WTC11 (cell line): ENCODE data around the gene VSIG2. TPM values are rescaled to one million over a fixed set of nuclear protein-coding genes. Genes with fewer than 3 reads are reported as not detected.

Experiments used
- ATAC-seq: fragments of 200-7000 bp; cut with Tn5 transposase; 2 replicates; pipeline ENCODE4 v1.10.0; 2021; ENCODE audit warnings: mild to moderate bottlenecking, moderate library complexity
- CTCF ChIA-PET: fragments of 300-600 bp; sonication (Branson Sonifier 250); formaldehyde crosslinking; loops from one replicate; lab custom pipeline; 2021; ENCODE audit warnings: antibody characterized with exemption; lab: Charles Lee
- POLR2A ChIA-PET: fragments of 350-600 bp; sonication (Branson Sonifier 250); formaldehyde crosslinking; loops from one replicate; lab custom pipeline; 2021; ENCODE audit warnings: antibody characterized with exemption; lab: Charles Lee
- DNase-seq: peaks from one replicate; pipeline ENCODE4 v3.0.0; 2021; ENCODE audit warnings: low spot score
- H3K27ac Mint-ChIP-seq: 2 replicates; pipeline ENCODE4 v1.8.0; 2021; ENCODE audit warnings: mixed read lengths
- H3K27me3 Mint-ChIP-seq: 2 replicates; pipeline ENCODE4 v1.8.0; 2021; ENCODE audit warnings: low read depth, mild to moderate bottlenecking, moderate library complexity, mixed read lengths
- H3K36me3 Mint-ChIP-seq: 2 replicates; pipeline ENCODE4 v1.8.0; 2021; ENCODE audit warnings: mixed read lengths
- H3K4me1 Mint-ChIP-seq: 2 replicates; pipeline ENCODE4 v1.8.0; 2022; ENCODE audit warnings: mixed read lengths
- H3K4me3 Mint-ChIP-seq: 2 replicates; pipeline ENCODE4 v1.8.0; 2021; ENCODE audit warnings: mild to moderate bottlenecking, moderate library complexity, mixed read lengths
- H3K9me3 Mint-ChIP-seq: 2 replicates; pipeline ENCODE4 v1.8.0; 2021; ENCODE audit warnings: mixed read lengths
- ARID4B ChIP-seq: sonication (generic); formaldehyde crosslinking; IDR thresholded peaks from 2 replicates; pipeline ENCODE4 v1.8.0; 2023; ENCODE audit warnings: missing genetic modification reagents, mild to moderate bottlenecking, borderline replicate concordance
- E2F5 ChIP-seq: sonication (generic); formaldehyde crosslinking; IDR thresholded peaks from 2 replicates; pipeline ENCODE4 v1.8.1; 2022; ENCODE audit warnings: mild to moderate bottlenecking, moderate library complexity, missing genetic modification reagents
- ERG ChIP-seq: fragments of 250-450 bp; sonication (Bioruptor Pico); IDR thresholded peaks from 2 replicates; pipeline ENCODE4 v1.8.0; 2021; ENCODE audit warnings: mild to moderate bottlenecking
- FOXJ3 ChIP-seq: sonication (generic); formaldehyde crosslinking; IDR thresholded peaks from 2 replicates; pipeline ENCODE4 v1.9.0; 2021; ENCODE audit warnings: missing genetic modification reagents, mild to moderate bottlenecking, borderline replicate concordance
- GRHL2 ChIP-seq: fragments of 250-450 bp; sonication (Bioruptor Pico); IDR thresholded peaks from 2 replicates; pipeline ENCODE4 v1.8.0; 2022; ENCODE audit warnings: mild to moderate bottlenecking, moderate library complexity; ENCODE audit not compliant: insufficient replicate concordance, severe bottlenecking
- MYBL2 ChIP-seq: sonication (generic); formaldehyde crosslinking; IDR thresholded peaks from 2 replicates; pipeline ENCODE4 v1.8.1; 2023; ENCODE audit warnings: mild to moderate bottlenecking, moderate library complexity, missing genetic modification reagents
- NR3C1 ChIP-seq: sonication (generic); formaldehyde crosslinking; conservative IDR thresholded peaks from 2 replicates; pipeline ENCODE4 v1.8.1; 2023; ENCODE audit warnings: low read depth, mild to moderate bottlenecking, missing genetic modification reagents
- SMAD3 ChIP-seq: sonication (generic); formaldehyde crosslinking; IDR thresholded peaks from 2 replicates; pipeline ENCODE4 v1.8.0; 2022; ENCODE audit warnings: missing genetic modification reagents, mild to moderate bottlenecking, borderline replicate concordance
- SMAD4 ChIP-seq: sonication (generic); formaldehyde crosslinking; IDR thresholded peaks from 2 replicates; pipeline ENCODE4 v1.8.0; 2022; ENCODE audit warnings: mild to moderate bottlenecking, missing genetic modification reagents
- ZMAT4 ChIP-seq: fragments of 250-450 bp; sonication (Bioruptor Pico); IDR thresholded peaks from 2 replicates; pipeline ENCODE4 v1.9.0; 2021; ENCODE audit warnings: mild to moderate bottlenecking
- ZNF425 ChIP-seq: fragments of 250-450 bp; sonication (Bioruptor Pico); conservative IDR thresholded peaks from 2 replicates; pipeline ENCODE4 v1.9.0; 2021; ENCODE audit warnings: mild to moderate bottlenecking
- total RNA-seq: library from RNA; stranded (reverse); gene quantifications from 3 replicates; pipeline ENCODE4 v1.2.3, GENCODE V29; 2021
- TF ChIP-seq, protein P1 (sequence below): sonication (generic); formaldehyde crosslinking; IDR thresholded peaks from 2 replicates; pipeline ENCODE4 v1.8.0; 2022; ENCODE audit warnings: missing genetic modification reagents
- TF ChIP-seq, protein P2 (sequence below): sonication (generic); formaldehyde crosslinking; conservative IDR thresholded peaks from 2 replicates; pipeline ENCODE4 v1.8.1; 2023; ENCODE audit warnings: mild to moderate bottlenecking, low read depth, missing genetic modification reagents, moderate library complexity
- TF ChIP-seq, protein P3 (sequence below): sonication (generic); formaldehyde crosslinking; IDR thresholded peaks from 2 replicates; pipeline ENCODE4 v1.8.0; 2022; ENCODE audit warnings: mild to moderate bottlenecking, missing genetic modification reagents
- TF ChIP-seq, protein P4 (sequence below): sonication (generic); formaldehyde crosslinking; IDR thresholded peaks from 2 replicates; pipeline ENCODE4 v1.8.1; 2022; ENCODE audit warnings: mild to moderate bottlenecking, missing genetic modification reagents, moderate library complexity, borderline replicate concordance

The VSIG2 gene
- total RNA-seq, 1 experiment from 2014 or later = 0.79 TPM

GRCh38 chr11:124716591-124716990 is 35.5 kb downstream of the VSIG2 start:
- DNase-seq (no peak), ATAC-seq (no peak)
- ChIA-PET POLR2A (no interaction called here), CTCF (interaction anchor here (0.6 to 1.8 kb wide), 3 partner anchors 29 to 1962 kb away, joined by 3 to 6 read pairs (median 3); no protein-coding TSS in a partner anchor)
- Mint-ChIP-seq H3K4me3 (no peak overlapping the region), H3K27me3 (peaks cover 92% of the 10 kb centered on the region), H3K36me3 (no peaks in the 10 kb centered on the region), H3K4me1 (peaks cover 31% of the 10 kb centered on the region), H3K9me3 (no peaks in the 10 kb centered on the region), H3K27ac (no peak overlapping the region)
- TF ChIP-seq GRHL2 (CRISPR knock-in tag) (no peak), SMAD4 (CRISPR knock-in tag) (no peak), ZNF425 (CRISPR knock-in tag) (no peak), MYBL2 (no peak), ERG (no peak), ZMAT4 (CRISPR knock-in tag) (no peak), NR3C1 (no peak), E2F5 (CRISPR knock-in tag) (no peak), ARID4B (CRISPR knock-in tag) (no peak), FOXJ3 (CRISPR knock-in tag) (no peak), SMAD3 (CRISPR knock-in tag) (no peak)
- TF ChIP-seq, protein P1, sequence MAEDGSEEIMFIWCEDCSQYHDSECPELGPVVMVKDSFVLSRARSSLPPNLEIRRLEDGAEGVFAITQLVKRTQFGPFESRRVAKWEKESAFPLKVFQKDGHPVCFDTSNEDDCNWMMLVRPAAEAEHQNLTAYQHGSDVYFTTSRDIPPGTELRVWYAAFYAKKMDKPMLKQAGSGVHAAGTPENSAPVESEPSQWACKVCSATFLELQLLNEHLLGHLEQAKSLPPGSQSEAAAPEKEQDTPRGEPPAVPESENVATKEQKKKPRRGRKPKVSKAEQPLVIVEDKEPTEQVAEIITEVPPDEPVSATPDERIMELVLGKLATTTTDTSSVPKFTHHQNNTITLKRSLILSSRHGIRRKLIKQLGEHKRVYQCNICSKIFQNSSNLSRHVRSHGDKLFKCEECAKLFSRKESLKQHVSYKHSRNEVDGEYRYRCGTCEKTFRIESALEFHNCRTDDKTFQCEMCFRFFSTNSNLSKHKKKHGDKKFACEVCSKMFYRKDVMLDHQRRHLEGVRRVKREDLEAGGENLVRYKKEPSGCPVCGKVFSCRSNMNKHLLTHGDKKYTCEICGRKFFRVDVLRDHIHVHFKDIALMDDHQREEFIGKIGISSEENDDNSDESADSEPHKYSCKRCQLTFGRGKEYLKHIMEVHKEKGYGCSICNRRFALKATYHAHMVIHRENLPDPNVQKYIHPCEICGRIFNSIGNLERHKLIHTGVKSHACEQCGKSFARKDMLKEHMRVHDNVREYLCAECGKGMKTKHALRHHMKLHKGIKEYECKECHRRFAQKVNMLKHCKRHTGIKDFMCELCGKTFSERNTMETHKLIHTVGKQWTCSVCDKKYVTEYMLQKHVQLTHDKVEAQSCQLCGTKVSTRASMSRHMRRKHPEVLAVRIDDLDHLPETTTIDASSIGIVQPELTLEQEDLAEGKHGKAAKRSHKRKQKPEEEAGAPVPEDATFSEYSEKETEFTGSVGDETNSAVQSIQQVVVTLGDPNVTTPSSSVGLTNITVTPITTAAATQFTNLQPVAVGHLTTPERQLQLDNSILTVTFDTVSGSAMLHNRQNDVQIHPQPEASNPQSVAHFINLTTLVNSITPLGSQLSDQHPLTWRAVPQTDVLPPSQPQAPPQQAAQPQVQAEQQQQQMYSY = no peak
- TF ChIP-seq, protein P2, sequence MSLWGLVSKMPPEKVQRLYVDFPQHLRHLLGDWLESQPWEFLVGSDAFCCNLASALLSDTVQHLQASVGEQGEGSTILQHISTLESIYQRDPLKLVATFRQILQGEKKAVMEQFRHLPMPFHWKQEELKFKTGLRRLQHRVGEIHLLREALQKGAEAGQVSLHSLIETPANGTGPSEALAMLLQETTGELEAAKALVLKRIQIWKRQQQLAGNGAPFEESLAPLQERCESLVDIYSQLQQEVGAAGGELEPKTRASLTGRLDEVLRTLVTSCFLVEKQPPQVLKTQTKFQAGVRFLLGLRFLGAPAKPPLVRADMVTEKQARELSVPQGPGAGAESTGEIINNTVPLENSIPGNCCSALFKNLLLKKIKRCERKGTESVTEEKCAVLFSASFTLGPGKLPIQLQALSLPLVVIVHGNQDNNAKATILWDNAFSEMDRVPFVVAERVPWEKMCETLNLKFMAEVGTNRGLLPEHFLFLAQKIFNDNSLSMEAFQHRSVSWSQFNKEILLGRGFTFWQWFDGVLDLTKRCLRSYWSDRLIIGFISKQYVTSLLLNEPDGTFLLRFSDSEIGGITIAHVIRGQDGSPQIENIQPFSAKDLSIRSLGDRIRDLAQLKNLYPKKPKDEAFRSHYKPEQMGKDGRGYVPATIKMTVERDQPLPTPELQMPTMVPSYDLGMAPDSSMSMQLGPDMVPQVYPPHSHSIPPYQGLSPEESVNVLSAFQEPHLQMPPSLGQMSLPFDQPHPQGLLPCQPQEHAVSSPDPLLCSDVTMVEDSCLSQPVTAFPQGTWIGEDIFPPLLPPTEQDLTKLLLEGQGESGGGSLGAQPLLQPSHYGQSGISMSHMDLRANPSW (CRISPR knock-in tag) = no peak
- TF ChIP-seq, protein P3, sequence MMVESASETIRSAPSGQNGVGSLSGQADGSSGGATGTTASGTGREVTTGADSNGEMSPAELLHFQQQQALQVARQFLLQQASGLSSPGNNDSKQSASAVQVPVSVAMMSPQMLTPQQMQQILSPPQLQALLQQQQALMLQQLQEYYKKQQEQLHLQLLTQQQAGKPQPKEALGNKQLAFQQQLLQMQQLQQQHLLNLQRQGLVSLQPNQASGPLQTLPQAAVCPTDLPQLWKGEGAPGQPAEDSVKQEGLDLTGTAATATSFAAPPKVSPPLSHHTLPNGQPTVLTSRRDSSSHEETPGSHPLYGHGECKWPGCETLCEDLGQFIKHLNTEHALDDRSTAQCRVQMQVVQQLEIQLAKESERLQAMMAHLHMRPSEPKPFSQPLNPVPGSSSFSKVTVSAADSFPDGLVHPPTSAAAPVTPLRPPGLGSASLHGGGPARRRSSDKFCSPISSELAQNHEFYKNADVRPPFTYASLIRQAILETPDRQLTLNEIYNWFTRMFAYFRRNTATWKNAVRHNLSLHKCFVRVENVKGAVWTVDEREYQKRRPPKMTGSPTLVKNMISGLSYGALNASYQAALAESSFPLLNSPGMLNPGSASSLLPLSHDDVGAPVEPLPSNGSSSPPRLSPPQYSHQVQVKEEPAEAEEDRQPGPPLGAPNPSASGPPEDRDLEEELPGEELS (CRISPR knock-in tag) = no peak
- TF ChIP-seq, protein P4, sequence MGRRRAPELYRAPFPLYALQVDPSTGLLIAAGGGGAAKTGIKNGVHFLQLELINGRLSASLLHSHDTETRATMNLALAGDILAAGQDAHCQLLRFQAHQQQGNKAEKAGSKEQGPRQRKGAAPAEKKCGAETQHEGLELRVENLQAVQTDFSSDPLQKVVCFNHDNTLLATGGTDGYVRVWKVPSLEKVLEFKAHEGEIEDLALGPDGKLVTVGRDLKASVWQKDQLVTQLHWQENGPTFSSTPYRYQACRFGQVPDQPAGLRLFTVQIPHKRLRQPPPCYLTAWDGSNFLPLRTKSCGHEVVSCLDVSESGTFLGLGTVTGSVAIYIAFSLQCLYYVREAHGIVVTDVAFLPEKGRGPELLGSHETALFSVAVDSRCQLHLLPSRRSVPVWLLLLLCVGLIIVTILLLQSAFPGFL (CRISPR knock-in tag) = no peak
